ACC112 (cell line): ENCODE data around the gene INHA.

ENCODE experiments used
- H2AFZ ChIP-seq: fragments of 200-600 bp; sonication (generic); one replicate; pipeline ENCODE4 v1.6.0; 2017; ENCODE audit warnings: antibody characterized with exemption, low read length; ENCODE audit not compliant: unreplicated experiment
- H3K27ac ChIP-seq: fragments of 200-600 bp; sonication (generic); 2 replicates; pipeline ENCODE4 v1.5.1; 2014; ENCODE audit warnings: low read depth, mild to moderate bottlenecking, antibody characterized with exemption, low read length, moderate library complexity
- H3K27me3 ChIP-seq: fragments of 200-600 bp; sonication (generic); 2 replicates; pipeline ENCODE4 v1.6.1; 2014; ENCODE audit warnings: mild to moderate bottlenecking, antibody characterized with exemption, low read length, moderate library complexity, mixed read lengths; ENCODE audit not compliant: insufficient read depth
- H3K36me3 ChIP-seq: fragments of 200-600 bp; sonication (generic); 2 replicates; pipeline ENCODE4 v1.6.1; 2016; ENCODE audit warnings: mild to moderate bottlenecking, antibody characterized with exemption, low read length, moderate library complexity, mixed read lengths; ENCODE audit not compliant: insufficient read depth
- H3K4me1 ChIP-seq: fragments of 200-600 bp; sonication (generic); one replicate; pipeline ENCODE4 v1.6.1; 2016; ENCODE audit warnings: low read length, mixed read lengths; ENCODE audit not compliant: insufficient read depth, unreplicated experiment, control insufficient read depth
- H3K4me3 ChIP-seq: fragments of 200-600 bp; sonication (generic); 2 replicates; pipeline ENCODE4 v1.5.1; 2014; ENCODE audit warnings: mild to moderate bottlenecking, low read depth, low read length
- H3K79me2 ChIP-seq: fragments of 200-600 bp; sonication (generic); one replicate; pipeline ENCODE4 v1.6.0; 2016; ENCODE audit warnings: low read length; ENCODE audit not compliant: control insufficient read depth, unreplicated experiment, insufficient read depth

Gene INHA

DNA sequence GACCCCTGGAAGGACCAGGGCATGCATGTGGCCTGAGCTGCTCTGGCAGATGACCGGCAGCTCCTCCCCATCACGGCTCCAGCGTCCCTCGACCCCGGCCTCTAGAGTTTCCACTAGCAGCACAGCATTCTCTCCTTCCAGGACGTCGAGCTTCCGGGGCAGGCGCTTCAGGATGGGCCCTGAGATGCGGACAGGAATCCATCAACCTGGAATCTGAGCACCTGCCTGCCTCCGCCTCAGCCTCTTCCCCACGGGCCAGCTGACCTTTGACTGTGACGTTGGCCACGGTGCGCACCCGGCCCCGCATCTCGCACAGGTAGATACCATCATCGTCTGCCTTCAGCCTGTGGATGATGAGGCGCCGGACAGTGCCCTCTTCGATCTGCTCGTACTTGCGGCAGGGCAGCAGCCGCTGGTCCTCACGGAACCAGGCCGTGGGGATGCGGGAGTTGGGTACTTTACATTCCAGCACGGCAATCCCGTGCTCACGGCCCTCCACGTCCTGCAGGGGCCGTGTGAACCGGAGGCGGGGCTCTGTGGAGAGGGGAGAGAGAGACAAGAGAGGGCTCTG, 4.2 kb upstream of the INHA start:
- Histone ChIP-seq H3K79me2 (peaks cover 3% of the 10 kb centered on the region), H2AFZ (no peak overlapping the region), H3K4me3 (no peak overlapping the region), H3K27ac (no peak overlapping the region), H3K27me3 (no peaks in the 10 kb centered on the region), H3K36me3 (no peaks in the 10 kb centered on the region), H3K4me1 (peaks cover 16% of the 10 kb centered on the region)

DNA sequence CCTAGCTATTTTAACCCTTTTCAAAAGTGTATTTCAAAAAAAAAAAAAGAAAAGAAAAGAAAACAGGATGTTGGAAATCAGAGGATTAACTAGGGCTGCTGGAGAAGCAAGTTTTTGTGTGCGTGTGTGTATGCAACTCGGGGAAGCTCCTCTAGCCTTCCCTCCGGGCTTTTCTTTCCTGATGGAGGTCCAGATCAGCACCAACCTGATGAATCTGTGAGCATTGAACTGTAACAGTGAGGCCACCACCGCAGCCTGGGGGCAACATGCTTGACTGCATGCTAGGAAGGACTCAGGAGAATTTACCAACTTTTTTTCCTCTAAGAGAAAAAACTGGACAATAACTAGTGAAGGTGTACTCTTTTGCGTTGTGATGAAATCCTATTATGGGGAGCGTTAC, 3.1 kb upstream of the INHA start:
- Histone ChIP-seq H3K79me2 (peaks cover 3% of the 10 kb centered on the region), H3K4me1 (peaks cover 16% of the 10 kb centered on the region), H3K36me3 (no peaks in the 10 kb centered on the region), H3K4me3 (no peak overlapping the region), H3K27ac (no peak overlapping the region), H3K27me3 (no peaks in the 10 kb centered on the region), H2AFZ (no peak overlapping the region)

DNA sequence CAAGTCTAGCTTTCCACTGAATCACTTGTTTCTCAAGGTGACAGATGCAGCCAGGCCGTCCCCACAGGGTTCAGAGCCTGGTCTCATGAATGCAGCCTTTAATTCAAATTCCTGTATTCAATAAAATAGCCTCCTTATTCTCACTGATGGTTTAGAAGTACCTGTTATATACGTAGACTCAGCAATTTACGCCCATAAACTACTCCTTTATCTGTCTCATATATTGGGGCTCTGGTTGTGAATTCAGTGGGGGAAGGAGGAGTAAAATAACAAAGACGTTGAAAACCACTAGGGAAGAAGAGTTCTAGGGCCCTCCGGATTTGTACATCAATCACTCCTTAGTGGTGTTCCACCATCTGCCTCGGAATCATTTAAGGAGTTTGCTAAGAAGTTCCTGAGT, 2.5 kb upstream of the INHA start:
- H3K79me2 ChIP-seq: peaks cover 3% of the 10 kb centered on the region
- H3K36me3 ChIP-seq: no peaks in the 10 kb centered on the region
- no peak overlapping the region for H2AFZ ChIP-seq
- H3K4me1 ChIP-seq: peaks cover 16% of the 10 kb centered on the region
- H3K27ac ChIP-seq: no peak overlapping the region
- H3K4me3 ChIP-seq: peak overlapping the region; percentile 82
- H3K27me3 ChIP-seq: no peaks in the 10 kb centered on the region

DNA sequence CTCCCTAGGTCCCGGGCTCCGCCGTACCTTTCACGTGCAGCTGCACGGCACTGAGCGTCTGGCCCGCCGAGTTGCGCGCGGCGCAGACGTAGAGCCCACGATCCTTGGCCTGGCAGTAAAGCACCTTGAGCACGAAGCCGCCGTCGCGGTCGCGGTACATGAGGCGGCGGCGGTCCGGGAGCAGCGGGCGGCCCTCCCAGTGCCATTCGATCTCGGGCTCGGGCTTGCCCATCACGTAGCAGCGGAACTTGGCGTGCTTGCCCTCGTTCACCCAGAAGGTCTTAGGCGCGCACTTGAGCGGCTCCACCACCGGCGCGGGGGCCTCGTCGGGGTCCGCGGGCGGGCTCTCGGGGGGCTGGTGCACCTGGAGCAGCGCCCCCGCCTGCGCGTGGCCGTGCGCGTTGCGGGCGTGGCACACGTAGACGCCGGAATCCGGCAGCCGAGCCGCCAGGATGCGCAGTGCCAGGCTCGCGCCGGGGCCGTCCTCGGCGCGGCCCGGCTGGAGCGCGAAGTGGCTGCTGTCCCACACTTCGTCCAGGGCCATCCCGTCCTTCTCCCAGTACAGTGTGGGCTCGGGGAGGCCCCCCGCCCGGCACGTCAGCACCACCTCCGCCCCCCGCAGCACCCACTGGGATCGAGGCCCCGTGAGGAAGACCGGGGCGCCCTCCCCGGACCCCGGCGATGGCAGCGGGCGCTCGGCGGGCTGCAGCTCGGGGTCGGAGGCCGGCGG, 1.8 kb upstream of the INHA start:
- peak overlapping the region; percentile 82 for H3K4me3 ChIP-seq
- H3K27me3 ChIP-seq: no peaks in the 10 kb centered on the region

DNA sequence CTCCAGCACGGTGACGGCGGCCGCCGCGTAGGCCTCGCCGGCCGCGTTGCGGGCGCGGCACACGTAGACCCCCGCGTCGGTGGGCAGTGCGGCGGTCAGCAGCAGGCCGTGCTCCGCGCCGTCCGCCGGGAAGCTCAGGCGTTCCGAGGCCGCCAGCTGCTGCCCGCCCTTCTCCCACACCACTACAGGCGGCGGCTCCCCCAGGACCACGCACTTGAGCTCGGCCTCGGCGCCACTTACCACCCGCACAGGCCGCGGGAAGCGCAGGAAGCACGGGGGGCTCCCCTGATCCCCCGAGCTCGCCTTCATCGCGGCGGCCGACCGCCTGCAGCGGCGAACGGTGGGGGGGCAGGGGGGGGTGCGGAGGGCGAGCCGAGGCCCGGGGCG, 1.2 kb upstream of the INHA start:
- Histone ChIP-seq H3K79me2 (peaks cover 3% of the 10 kb centered on the region), H3K27me3 (no peaks in the 10 kb centered on the region), H3K27ac (no peak overlapping the region), H3K4me3 (peak overlapping the region; percentile 82), H2AFZ (peak overlapping the region; percentile 57), H3K4me1 (peaks cover 16% of the 10 kb centered on the region), H3K36me3 (no peaks in the 10 kb centered on the region)

More for the DNA sequence above, 1.8 kb upstream of the INHA start:
- H3K79me2 ChIP-seq: peaks cover 3% of the 10 kb centered on the region
- no peaks in the 10 kb centered on the region for H3K36me3 ChIP-seq
- peaks cover 16% of the 10 kb centered on the region for H3K4me1 ChIP-seq
- H2AFZ ChIP-seq: peak overlapping the region; percentile 57
- no peak overlapping the region for H3K27ac ChIP-seq

DNA sequence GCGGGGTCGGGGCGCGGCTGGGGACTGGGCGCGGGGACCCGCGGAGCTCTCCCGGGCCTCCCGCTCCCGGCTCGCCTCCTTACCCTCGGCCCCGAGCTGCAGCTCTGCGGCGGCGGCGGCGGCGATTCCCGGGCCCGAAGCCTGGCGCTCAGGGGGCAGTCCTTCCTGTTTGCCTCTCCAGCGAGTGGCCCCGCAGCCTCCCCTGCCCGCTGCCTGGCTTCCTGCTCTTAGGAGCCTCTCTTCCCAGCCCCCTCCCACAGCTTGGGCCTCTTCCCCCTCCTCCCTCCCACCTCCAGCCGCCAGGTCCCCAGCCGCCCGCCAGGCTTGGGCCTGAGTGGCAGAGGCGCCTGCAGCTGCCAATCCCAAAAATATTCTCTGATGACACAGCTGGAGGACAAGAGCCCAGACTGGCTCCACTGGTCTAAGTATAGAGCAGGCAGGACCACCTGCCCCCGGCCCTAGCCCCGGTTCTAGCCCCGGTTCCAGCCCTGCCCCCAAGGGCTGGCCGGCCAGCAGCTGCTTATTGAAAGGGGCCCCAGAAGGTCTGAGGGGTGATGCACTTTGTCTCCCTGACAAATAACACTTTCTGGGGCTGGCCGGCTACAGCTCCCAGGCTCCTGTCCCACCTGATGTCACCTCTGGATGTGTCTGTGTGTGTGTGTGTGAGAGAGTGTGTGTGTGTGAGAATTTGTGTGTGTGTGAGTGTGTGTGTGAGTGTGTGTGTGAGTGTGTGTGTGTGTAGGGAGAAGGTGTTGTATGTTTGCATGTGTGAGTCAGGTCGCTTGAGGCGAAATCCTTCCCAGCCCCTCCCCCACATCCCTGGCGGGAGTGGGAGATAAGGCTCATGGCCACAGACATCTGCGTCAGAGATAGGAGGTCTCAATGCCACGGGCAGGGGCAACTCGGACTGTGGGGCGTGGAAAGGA, 536 bp upstream of the INHA start, which contains the start of gene OBSL1:
Gene OBSL1, minus strand, starts transcription at position 229 of the 926 bp plus-strand sequence. CDS start 307 bp downstream, outside the sequence.
- H3K4me1 ChIP-seq: peaks cover 16% of the 10 kb centered on the region
- peak within 1 kb of the TSS; percentile 82 for H3K4me3 ChIP-seq
- H3K27me3 ChIP-seq: no peaks in the 10 kb centered on the region
- no peaks in the 10 kb centered on the region for H3K36me3 ChIP-seq
- H3K79me2 ChIP-seq: peaks cover 3% of the 10 kb centered on the region
- H2AFZ ChIP-seq: peak within 1 kb of the TSS; percentile 97
- no peak within 1 kb of the TSS for H3K27ac ChIP-seq

DNA sequence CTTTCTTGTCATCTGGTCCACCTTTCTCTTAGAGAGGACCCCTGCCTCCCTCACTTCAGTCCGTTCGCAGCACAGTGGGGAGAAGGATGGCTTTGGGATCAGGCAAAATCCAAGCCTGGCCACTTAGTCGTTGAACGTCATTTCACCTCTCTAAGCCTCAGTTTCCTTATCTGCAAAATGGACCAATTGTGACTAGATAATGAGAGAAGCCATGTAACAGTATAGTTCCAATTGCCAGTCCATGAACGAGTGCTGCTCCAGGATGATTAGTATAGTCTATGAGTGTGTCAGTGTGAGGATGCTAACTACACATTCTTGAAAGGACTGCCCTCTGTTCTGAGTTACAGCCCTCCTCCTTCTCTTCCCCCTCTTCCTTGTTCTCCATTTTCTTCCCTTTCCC, 1.1 kb downstream of the INHA start:
- H3K4me1 ChIP-seq: peaks cover 16% of the 10 kb centered on the region
- H3K27ac ChIP-seq: no peak overlapping the region
- H3K36me3 ChIP-seq: no peaks in the 10 kb centered on the region
- H2AFZ ChIP-seq: no peak overlapping the region
- peaks cover 3% of the 10 kb centered on the region for H3K79me2 ChIP-seq
- peaks cover 4% of the 10 kb centered on the region; the same call in 1 of the 2 replicates for H3K27me3 ChIP-seq
- H3K4me3 ChIP-seq: no peak overlapping the region

DNA sequence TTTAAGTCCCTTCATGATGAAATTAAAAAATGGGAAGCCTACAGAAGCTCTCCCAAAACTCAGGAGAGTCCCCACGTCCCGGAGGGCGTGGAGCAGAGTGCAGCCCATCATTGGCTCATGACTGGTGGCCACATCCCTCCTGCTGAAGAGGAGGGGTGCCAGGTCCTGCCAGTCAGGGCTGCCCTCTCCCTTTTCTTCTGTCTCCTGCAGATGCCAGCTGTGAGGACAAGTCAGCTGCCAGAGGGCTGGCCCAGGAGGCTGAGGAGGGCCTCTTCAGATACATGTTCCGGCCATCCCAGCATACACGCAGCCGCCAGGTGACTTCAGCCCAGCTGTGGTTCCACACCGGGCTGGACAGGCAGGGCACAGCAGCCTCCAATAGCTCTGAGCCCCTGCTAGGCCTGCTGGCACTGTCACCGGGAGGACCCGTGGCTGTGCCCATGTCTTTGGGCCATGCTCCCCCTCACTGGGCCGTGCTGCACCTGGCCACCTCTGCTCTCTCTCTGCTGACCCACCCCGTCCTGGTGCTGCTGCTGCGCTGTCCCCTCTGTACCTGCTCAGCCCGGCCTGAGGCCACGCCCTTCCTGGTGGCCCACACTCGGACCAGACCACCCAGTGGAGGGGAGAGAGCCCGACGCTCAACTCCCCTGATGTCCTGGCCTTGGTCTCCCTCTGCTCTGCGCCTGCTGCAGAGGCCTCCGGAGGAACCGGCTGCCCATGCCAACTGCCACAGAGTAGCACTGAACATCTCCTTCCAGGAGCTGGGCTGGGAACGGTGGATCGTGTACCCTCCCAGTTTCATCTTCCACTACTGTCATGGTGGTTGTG, 2.6 kb downstream of the INHA start:
- Histone ChIP-seq H3K27ac (no peak overlapping the region), H3K4me1 (peaks cover 12% of the 10 kb centered on the region), H3K27me3 (peaks cover 4% of the 10 kb centered on the region; the same call in 1 of the 2 replicates), H3K79me2 (peaks cover 3% of the 10 kb centered on the region), H3K36me3 (no peaks in the 10 kb centered on the region), H2AFZ (no peak overlapping the region), H3K4me3 (no peak overlapping the region)

DNA sequence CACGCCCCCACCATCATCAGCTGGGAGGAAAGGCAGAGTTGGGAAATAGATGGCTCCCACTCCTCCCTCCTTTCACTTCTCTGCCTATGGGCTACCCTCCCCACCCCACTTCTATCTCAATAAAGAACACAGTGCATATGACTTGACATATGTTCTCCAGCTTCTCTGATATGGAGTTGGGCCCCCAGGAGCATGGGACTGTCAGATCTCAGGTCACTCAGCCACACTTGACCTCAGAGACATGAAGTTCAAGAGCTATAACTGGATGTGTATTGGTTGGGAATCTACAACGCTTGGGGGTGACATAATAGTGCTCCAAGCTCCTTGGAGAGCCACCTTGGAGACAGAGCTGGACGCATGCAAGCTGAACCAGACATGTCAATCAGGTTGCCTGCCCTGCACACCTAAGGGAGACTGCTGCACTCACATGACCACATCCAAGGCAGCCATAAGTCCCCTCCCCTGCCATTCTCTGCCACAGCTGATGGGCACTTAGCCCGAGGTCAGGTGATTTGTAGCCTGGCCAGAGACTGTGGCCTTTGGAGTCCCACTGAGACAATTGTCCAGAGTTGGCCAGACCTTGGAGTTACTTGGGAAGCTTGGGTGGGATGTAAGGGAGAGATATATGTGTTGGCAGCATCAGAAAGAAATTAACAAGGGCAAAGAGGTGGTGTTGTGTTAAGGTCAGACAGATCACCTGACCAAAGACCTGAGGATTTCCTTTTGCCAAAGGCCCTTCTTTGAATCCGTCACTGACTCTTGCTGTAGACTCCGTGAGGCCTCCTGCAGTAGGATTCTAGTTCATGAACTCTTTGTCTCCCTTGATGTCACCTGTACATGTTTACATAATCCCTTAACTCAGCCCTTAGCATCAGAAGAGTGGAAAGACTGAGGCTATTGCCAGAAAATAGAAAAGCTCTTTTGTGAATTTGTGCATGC, 3.7 kb downstream of the INHA start:
- H3K27me3 ChIP-seq: peaks cover 4% of the 10 kb centered on the region; the same call in 1 of the 2 replicates
- H2AFZ ChIP-seq: no peak overlapping the region
- H3K79me2 ChIP-seq: no peaks in the 10 kb centered on the region
- H3K4me3 ChIP-seq: no peak overlapping the region
- H3K27ac ChIP-seq: no peak overlapping the region
- no peaks in the 10 kb centered on the region for H3K36me3 ChIP-seq
- peaks cover 7% of the 10 kb centered on the region for H3K4me1 ChIP-seq
